ENCODE measurements around the gene DDX4.

Gene DDX4

GRCh38 chr5:55823151-55823796 lies 85.4 kb downstream of the DDX4 start:
- TF ChIP-seq, protein P1, sequence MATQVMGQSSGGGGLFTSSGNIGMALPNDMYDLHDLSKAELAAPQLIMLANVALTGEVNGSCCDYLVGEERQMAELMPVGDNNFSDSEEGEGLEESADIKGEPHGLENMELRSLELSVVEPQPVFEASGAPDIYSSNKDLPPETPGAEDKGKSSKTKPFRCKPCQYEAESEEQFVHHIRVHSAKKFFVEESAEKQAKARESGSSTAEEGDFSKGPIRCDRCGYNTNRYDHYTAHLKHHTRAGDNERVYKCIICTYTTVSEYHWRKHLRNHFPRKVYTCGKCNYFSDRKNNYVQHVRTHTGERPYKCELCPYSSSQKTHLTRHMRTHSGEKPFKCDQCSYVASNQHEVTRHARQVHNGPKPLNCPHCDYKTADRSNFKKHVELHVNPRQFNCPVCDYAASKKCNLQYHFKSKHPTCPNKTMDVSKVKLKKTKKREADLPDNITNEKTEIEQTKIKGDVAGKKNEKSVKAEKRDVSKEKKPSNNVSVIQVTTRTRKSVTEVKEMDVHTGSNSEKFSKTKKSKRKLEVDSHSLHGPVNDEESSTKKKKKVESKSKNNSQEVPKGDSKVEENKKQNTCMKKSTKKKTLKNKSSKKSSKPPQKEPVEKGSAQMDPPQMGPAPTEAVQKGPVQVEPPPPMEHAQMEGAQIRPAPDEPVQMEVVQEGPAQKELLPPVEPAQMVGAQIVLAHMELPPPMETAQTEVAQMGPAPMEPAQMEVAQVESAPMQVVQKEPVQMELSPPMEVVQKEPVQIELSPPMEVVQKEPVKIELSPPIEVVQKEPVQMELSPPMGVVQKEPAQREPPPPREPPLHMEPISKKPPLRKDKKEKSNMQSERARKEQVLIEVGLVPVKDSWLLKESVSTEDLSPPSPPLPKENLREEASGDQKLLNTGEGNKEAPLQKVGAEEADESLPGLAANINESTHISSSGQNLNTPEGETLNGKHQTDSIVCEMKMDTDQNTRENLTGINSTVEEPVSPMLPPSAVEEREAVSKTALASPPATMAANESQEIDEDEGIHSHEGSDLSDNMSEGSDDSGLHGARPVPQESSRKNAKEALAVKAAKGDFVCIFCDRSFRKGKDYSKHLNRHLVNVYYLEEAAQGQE (IDR thresholded peaks at IDR 0.05; ENCODE audit: insufficient replicate concordance, low read depth), result no peak
- TF ChIP-seq SPI1 (IDR thresholded peaks at IDR 0.05; ENCODE audit: borderline replicate concordance, low read depth) (no peak), POLR2AphosphoS5 (IDR thresholded peaks at IDR 0.05; ENCODE audit: low read depth) (no peak)
- TF ChIP-seq, protein P2, sequence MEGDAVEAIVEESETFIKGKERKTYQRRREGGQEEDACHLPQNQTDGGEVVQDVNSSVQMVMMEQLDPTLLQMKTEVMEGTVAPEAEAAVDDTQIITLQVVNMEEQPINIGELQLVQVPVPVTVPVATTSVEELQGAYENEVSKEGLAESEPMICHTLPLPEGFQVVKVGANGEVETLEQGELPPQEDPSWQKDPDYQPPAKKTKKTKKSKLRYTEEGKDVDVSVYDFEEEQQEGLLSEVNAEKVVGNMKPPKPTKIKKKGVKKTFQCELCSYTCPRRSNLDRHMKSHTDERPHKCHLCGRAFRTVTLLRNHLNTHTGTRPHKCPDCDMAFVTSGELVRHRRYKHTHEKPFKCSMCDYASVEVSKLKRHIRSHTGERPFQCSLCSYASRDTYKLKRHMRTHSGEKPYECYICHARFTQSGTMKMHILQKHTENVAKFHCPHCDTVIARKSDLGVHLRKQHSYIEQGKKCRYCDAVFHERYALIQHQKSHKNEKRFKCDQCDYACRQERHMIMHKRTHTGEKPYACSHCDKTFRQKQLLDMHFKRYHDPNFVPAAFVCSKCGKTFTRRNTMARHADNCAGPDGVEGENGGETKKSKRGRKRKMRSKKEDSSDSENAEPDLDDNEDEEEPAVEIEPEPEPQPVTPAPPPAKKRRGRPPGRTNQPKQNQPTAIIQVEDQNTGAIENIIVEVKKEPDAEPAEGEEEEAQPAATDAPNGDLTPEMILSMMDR (IDR thresholded peaks at IDR 0.05; ENCODE audit: insufficient read depth, low read length), result no peak
- no peak for DNase-seq (ENCODE audit: low read depth in 1 of 2, low spot score in 1 of 2)
- Histone ChIP-seq H3K27me3 (ENCODE audit: insufficient read depth, poor library complexity, severe bottlenecking) (no peaks in the 10 kb centered on the region), H3K4me3 (replicated peaks; ENCODE audit: insufficient read depth, low read length) (no peak overlapping the region), H3K27ac (replicated peaks) (no peak overlapping the region)

GRCh38 chr5:55829956-55830355 lies 92.1 kb downstream of the DDX4 start:
- Histone ChIP-seq H3K4me3 (replicated peaks; ENCODE audit: insufficient read depth, low read length) (no peak overlapping the region), H3K27me3 (ENCODE audit: insufficient read depth, poor library complexity, severe bottlenecking) (no peaks in the 10 kb centered on the region), H3K27ac (replicated peaks) (no peak overlapping the region)
- no peak for DNase-seq (ENCODE audit: low read depth in 1 of 2, low spot score in 1 of 2)
- TF ChIP-seq, protein P1 (IDR thresholded peaks at IDR 0.05; ENCODE audit: insufficient replicate concordance, low read depth), result no peak
- TF ChIP-seq GABPA (IDR thresholded peaks at IDR 0.05; ENCODE audit: low read depth) (no peak), SPI1 (IDR thresholded peaks at IDR 0.05; ENCODE audit: borderline replicate concordance, low read depth) (no peak), POLR2AphosphoS5 (IDR thresholded peaks at IDR 0.05; ENCODE audit: low read depth) (no peak)
- TF ChIP-seq, protein P2 (IDR thresholded peaks at IDR 0.05; ENCODE audit: insufficient read depth, low read length), result no peak

GRCh38 chr5:55832446-55832845 lies 94.6 kb downstream of the DDX4 start:
- no peak for DNase-seq (ENCODE audit: low read depth in 1 of 2, low spot score in 1 of 2)
- Histone ChIP-seq H3K4me3 (replicated peaks; ENCODE audit: insufficient read depth, low read length) (no peak overlapping the region), H3K27me3 (ENCODE audit: insufficient read depth, poor library complexity, severe bottlenecking) (no peaks in the 10 kb centered on the region), H3K27ac (replicated peaks) (no peak overlapping the region)
- TF ChIP-seq GABPA (IDR thresholded peaks at IDR 0.05; ENCODE audit: low read depth), result no peak
- TF ChIP-seq SPI1 (IDR thresholded peaks at IDR 0.05; ENCODE audit: borderline replicate concordance, low read depth), result no peak
- TF ChIP-seq, protein P1 (IDR thresholded peaks at IDR 0.05; ENCODE audit: insufficient replicate concordance, low read depth), result no peak
- no peak for TF ChIP-seq POLR2AphosphoS5 (IDR thresholded peaks at IDR 0.05; ENCODE audit: low read depth)
- TF ChIP-seq, protein P2 (IDR thresholded peaks at IDR 0.05; ENCODE audit: insufficient read depth, low read length), result no peak
